ENCODE measurements around the gene SEL1L3.
"Not testable (repeated sequence)": the region's sequence is repeated elsewhere in the genome, so short reads cannot be mapped to it uniquely, and the experiment has no call there.

The SEL1L3 gene

GRCh38 chr4:25879091-25879584 is 16.4 kb upstream of the SEL1L3 start:
- no peak for DNase-seq

GRCh38 chr4:25878676-25879075 is 15.9 kb upstream of the SEL1L3 start:
- no peak for DNase-seq

- DNase-seq: no peak
Observed at GRCh38 chr4:25875281-25875745, 12.5 kb upstream of the SEL1L3 start.

- no peak for DNase-seq
Observed at GRCh38 chr4:25874655-25875054, 11.9 kb upstream of the SEL1L3 start.

GRCh38 chr4:25873632-25874129 is 10.9 kb upstream of the SEL1L3 start:
- no peak for DNase-seq

- DNase-seq: no peak
Observed at GRCh38 chr4:25872851-25873631, 10.3 kb upstream of the SEL1L3 start.

- no peak for DNase-seq
Observed at GRCh38 chr4:25870081-25870480, 7.3 kb upstream of the SEL1L3 start.

GRCh38 chr4:25867781-25868294 is 5.0 kb upstream of the SEL1L3 start:
- DNase-seq: no peak

GRCh38 chr4:25866401-25866800 is 3.6 kb upstream of the SEL1L3 start:
- not testable (repeated sequence) for DNase-seq

- no peak for DNase-seq
Observed at GRCh38 chr4:25865586-25865985, 2.8 kb upstream of the SEL1L3 start.

GRCh38 chr4:25863831-25864418 is 1.1 kb upstream of the SEL1L3 start:
- no peak for DNase-seq

GRCh38 chr4:25863347-25863784 is 578 bp upstream of the SEL1L3 start:
- no peak for DNase-seq

- no peak for DNase-seq
Observed at GRCh38 chr4:25861951-25862410, 807 bp downstream of the SEL1L3 start.

- no peak for DNase-seq
Observed at GRCh38 chr4:25861280-25861950, 1.4 kb downstream of the SEL1L3 start.

- DNase-seq: no peak
Observed at GRCh38 chr4:25860586-25861279, 2.1 kb downstream of the SEL1L3 start.

- DNase-seq: no peak
Observed at GRCh38 chr4:25859429-25860148, 3.2 kb downstream of the SEL1L3 start.

GRCh38 chr4:25857851-25858400 is 4.9 kb downstream of the SEL1L3 start:
- DNase-seq: no peak

GRCh38 chr4:25857403-25857802 is 5.4 kb downstream of the SEL1L3 start:
- no peak for DNase-seq

- DNase-seq: no peak
Observed at GRCh38 chr4:25856756-25857155, 6.0 kb downstream of the SEL1L3 start.

- DNase-seq: no peak
Observed at GRCh38 chr4:25852103-25852502, 10.7 kb downstream of the SEL1L3 start.

- DNase-seq: no peak
Observed at GRCh38 chr4:25847329-25847728, 15.5 kb downstream of the SEL1L3 start.

Measured in NCI-H510A treated with DMSO at 0.1 percent for 48 hours (cell line).